ENCODE measurements around the gene PTPRS.
A peak's percentile ranks its signal among the peaks of the same experiment; 100 is the strongest.

Gene PTPRS

GRCh38 chr19:5309438-5310204 lies 31.0 kb downstream of the PTPRS start (continued):
- no peak; the same call in 1 of the 2 replicates for TF ChIP-seq PRDM4 (tag by site-specific recombination; IDR thresholded peaks at IDR 0.05)
- no peak for TF ChIP-seq ZNF621 (tag by site-specific recombination; IDR thresholded peaks at IDR 0.05)
- no peak for TF ChIP-seq ZFP41 (tag by site-specific recombination; IDR thresholded peaks at IDR 0.05; ENCODE audit: borderline replicate concordance)
- no peak for TF ChIP-seq ZNF707 (tag by site-specific recombination; IDR thresholded peaks at IDR 0.05)
- no peak for TF ChIP-seq ZNF10 (tag by site-specific recombination; IDR thresholded peaks at IDR 0.05)
- no peak; the same call in 1 of the 2 replicates for TF ChIP-seq IKZF3 (tag by site-specific recombination; IDR thresholded peaks at IDR 0.05)
- TF ChIP-seq ZNF792 (tag by site-specific recombination; IDR thresholded peaks at IDR 0.05) = no peak
- TF ChIP-seq ZNF701 (tag by site-specific recombination; IDR thresholded peaks at IDR 0.05) = no peak
- no peak for TF ChIP-seq HOXD13 (CRISPR knock-in tag; IDR thresholded peaks at IDR 0.05; ENCODE audit: borderline replicate concordance)
- TF ChIP-seq ZNF138 (tag by site-specific recombination; IDR thresholded peaks at IDR 0.05; ENCODE audit: borderline replicate concordance) = no peak
- TF ChIP-seq ZNF121 (tag by site-specific recombination; IDR thresholded peaks at IDR 0.05) = no peak
- no peak for TF ChIP-seq KLF1 (tag by site-specific recombination; IDR thresholded peaks at IDR 0.05)
- TF ChIP-seq ZNF214 (tag by site-specific recombination; IDR thresholded peaks at IDR 0.05; ENCODE audit: borderline replicate concordance) = no peak
- no peak; the same call in 1 of the 2 replicates for TF ChIP-seq CTCF (tag by site-specific recombination; IDR thresholded peaks at IDR 0.05)
- no peak for TF ChIP-seq HOXA7 (CRISPR knock-in tag; IDR thresholded peaks at IDR 0.05; ENCODE audit: borderline replicate concordance)
- TF ChIP-seq ZNF530 (tag by site-specific recombination; IDR thresholded peaks at IDR 0.05; ENCODE audit: low read depth) = no peak
- TF ChIP-seq ZNF416 (tag by site-specific recombination; IDR thresholded peaks at IDR 0.05) = no peak
- no peak for TF ChIP-seq YY1 (tag by site-specific recombination; IDR thresholded peaks at IDR 0.05)
- TF ChIP-seq ZNF660 (tag by site-specific recombination; IDR thresholded peaks at IDR 0.05) = no peak
- TF ChIP-seq BCL11A (tag by site-specific recombination; IDR thresholded peaks at IDR 0.05; ENCODE audit: low read depth) = no peak
- TF ChIP-seq ZNF529 (tag by site-specific recombination; IDR thresholded peaks at IDR 0.05; ENCODE audit: insufficient replicate concordance) = no peak
- TF ChIP-seq ZNF596 (tag by site-specific recombination; IDR thresholded peaks at IDR 0.05) = no peak
- TF ChIP-seq WT1 (tag by site-specific recombination; IDR thresholded peaks at IDR 0.05) = no peak
- no peak for TF ChIP-seq ZSCAN4 (tag by site-specific recombination; IDR thresholded peaks at IDR 0.05)
- no peak for TF ChIP-seq ZEB2 (tag by site-specific recombination; IDR thresholded peaks at IDR 0.05)
- TF ChIP-seq ZNF473 (tag by site-specific recombination; IDR thresholded peaks at IDR 0.05) = no peak
- peak; percentile 96 for TF ChIP-seq ZNF280D (tag by site-specific recombination; IDR thresholded peaks at IDR 0.05)
- TF ChIP-seq ZNF132 (tag by site-specific recombination; IDR thresholded peaks at IDR 0.05; ENCODE audit: borderline replicate concordance) = no peak
- no peak for TF ChIP-seq HOXC10 (CRISPR knock-in tag; IDR thresholded peaks at IDR 0.05)
- TF ChIP-seq ZNF18 (tag by site-specific recombination; IDR thresholded peaks at IDR 0.05) = no peak
- no peak for TF ChIP-seq ZNF501 (tag by site-specific recombination; IDR thresholded peaks at IDR 0.05)
